Mesothelial cell of epicardium (in vitro differentiated cells): ENCODE results near the gene RCAN1. TPM values are rescaled to one million over a fixed set of nuclear protein-coding genes. Genes with fewer than 3 reads are reported as not detected.

Source experiments
- DNase-seq, 2 experiments: peaks; one replicate each; pipeline ENCODE4 v3.0.0; 2021; ENCODE audit warnings: low spot score in 2 of 2; ENCODE audit not compliant: unreplicated experiment in 2 of 2
- H3K27ac Mint-ChIP-seq: 2 replicates; pipeline ENCODE4 v1.8.0; 2021; ENCODE audit warnings: mixed read lengths
- H3K27me3 Mint-ChIP-seq: 2 replicates; pipeline ENCODE4 v1.8.0; 2021; ENCODE audit warnings: low read depth, mixed read lengths
- H3K36me3 Mint-ChIP-seq: 2 replicates; pipeline ENCODE4 v1.8.0; 2021; ENCODE audit warnings: mixed read lengths
- H3K4me1 Mint-ChIP-seq: 2 replicates; pipeline ENCODE4 v1.8.0; 2021; ENCODE audit warnings: mixed read lengths
- H3K4me3 Mint-ChIP-seq: 2 replicates; pipeline ENCODE4 v1.8.0; 2021; ENCODE audit warnings: mild to moderate bottlenecking, moderate library complexity, mixed read lengths
- H3K9me3 Mint-ChIP-seq: 2 replicates; pipeline ENCODE4 v1.8.0; 2021; ENCODE audit warnings: mixed read lengths
- total RNA-seq: library from RNA; stranded (reverse); gene quantifications from 3 replicates; pipeline ENCODE4 v1.2.1, GENCODE V29; 2021
- TF ChIP-seq, protein P1 (sequence below): fragments of 200-600 bp; sonication (generic); IDR thresholded peaks from one replicate; pipeline ENCODE4 v1.5.0; 2021; ENCODE audit warnings: antibody characterized with exemption; ENCODE audit not compliant: unreplicated experiment

Gene RCAN1
- total RNA-seq, 1 donor from 2014 or later, result 14.8 TPM

DNA sequence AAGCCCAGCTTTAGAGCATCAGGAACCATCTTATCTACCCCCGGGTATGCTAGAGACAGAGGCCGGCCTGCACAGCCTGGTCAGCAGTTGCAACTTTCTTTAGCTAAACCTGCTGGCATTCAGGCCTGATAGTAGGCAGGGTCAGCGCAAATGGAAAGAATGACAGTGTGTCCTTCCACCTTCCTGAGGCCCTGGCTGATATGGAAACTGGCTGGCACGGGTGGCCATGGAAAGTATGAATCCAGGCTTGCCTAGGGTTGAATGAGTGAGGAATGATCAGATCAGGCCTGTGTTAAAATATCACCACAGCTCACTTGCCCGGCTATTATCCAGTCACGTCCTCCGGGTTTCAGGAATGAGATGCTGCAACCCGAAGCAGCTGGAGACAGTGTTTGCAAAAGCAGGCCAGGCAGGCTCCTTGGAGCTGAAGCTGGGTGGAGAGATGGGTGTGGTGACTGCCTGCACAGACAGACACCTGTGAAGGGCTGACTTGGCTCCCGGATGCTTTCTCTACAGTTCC, 34.7 kb downstream of the RCAN1 start:
- TF ChIP-seq, protein P1, sequence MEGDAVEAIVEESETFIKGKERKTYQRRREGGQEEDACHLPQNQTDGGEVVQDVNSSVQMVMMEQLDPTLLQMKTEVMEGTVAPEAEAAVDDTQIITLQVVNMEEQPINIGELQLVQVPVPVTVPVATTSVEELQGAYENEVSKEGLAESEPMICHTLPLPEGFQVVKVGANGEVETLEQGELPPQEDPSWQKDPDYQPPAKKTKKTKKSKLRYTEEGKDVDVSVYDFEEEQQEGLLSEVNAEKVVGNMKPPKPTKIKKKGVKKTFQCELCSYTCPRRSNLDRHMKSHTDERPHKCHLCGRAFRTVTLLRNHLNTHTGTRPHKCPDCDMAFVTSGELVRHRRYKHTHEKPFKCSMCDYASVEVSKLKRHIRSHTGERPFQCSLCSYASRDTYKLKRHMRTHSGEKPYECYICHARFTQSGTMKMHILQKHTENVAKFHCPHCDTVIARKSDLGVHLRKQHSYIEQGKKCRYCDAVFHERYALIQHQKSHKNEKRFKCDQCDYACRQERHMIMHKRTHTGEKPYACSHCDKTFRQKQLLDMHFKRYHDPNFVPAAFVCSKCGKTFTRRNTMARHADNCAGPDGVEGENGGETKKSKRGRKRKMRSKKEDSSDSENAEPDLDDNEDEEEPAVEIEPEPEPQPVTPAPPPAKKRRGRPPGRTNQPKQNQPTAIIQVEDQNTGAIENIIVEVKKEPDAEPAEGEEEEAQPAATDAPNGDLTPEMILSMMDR, result no peak
- H3K4me1 Mint-ChIP-seq, result peaks cover 11% of the 10 kb centered on the region
- no peak overlapping the region for H3K27ac Mint-ChIP-seq
- no peaks in the 10 kb centered on the region for H3K36me3 Mint-ChIP-seq
- no peak overlapping the region for H3K4me3 Mint-ChIP-seq
- peak in 1 of 2 experiments; percentile 13 for DNase-seq
- H3K27me3 Mint-ChIP-seq, result no peaks in the 10 kb centered on the region
- no peaks in the 10 kb centered on the region for H3K9me3 Mint-ChIP-seq

GRCh38 chr21:34579411-34579810, 35.5 kb downstream of the RCAN1 start:
- H3K27me3 Mint-ChIP-seq, result no peaks in the 10 kb centered on the region
- no peaks in the 10 kb centered on the region for H3K36me3 Mint-ChIP-seq
- no peak overlapping the region for H3K4me3 Mint-ChIP-seq
- no peak overlapping the region for H3K27ac Mint-ChIP-seq
- TF ChIP-seq, protein P1, result no peak
- H3K9me3 Mint-ChIP-seq, result no peaks in the 10 kb centered on the region
- H3K4me1 Mint-ChIP-seq, result peaks cover 11% of the 10 kb centered on the region
- no peak for DNase-seq

DNA sequence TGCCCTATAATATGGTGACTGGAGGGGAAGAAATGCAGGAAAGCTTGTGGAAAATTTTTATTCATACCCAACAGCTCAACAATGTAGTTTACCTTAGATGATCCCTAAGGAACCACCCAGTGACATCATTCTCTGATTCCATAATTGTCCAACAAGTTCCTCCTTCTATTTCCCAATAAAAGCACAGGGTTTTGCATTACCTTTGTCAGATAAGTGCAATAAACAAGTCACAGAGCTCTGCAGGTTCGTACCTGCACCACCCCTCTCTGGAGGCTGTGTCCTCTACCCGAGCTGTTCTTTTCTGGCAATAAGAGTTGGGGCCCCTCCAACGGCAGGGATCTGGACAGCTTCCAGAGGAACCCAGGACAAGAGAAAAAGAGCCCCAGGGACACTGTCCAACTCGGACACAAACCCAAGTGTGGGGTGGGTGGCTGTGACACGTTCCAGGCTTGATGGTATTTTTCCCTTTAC, 38.8 kb downstream of the RCAN1 start:
- Mint-ChIP-seq H3K27ac (no peak overlapping the region), H3K4me1 (peaks cover 5% of the 10 kb centered on the region), H3K9me3 (no peaks in the 10 kb centered on the region), H3K4me3 (no peak overlapping the region), H3K36me3 (no peaks in the 10 kb centered on the region), H3K27me3 (no peaks in the 10 kb centered on the region)
- DNase-seq, result peak in 1 of 2 experiments; percentile 31
- TF ChIP-seq, protein P1, result no peak

DNA sequence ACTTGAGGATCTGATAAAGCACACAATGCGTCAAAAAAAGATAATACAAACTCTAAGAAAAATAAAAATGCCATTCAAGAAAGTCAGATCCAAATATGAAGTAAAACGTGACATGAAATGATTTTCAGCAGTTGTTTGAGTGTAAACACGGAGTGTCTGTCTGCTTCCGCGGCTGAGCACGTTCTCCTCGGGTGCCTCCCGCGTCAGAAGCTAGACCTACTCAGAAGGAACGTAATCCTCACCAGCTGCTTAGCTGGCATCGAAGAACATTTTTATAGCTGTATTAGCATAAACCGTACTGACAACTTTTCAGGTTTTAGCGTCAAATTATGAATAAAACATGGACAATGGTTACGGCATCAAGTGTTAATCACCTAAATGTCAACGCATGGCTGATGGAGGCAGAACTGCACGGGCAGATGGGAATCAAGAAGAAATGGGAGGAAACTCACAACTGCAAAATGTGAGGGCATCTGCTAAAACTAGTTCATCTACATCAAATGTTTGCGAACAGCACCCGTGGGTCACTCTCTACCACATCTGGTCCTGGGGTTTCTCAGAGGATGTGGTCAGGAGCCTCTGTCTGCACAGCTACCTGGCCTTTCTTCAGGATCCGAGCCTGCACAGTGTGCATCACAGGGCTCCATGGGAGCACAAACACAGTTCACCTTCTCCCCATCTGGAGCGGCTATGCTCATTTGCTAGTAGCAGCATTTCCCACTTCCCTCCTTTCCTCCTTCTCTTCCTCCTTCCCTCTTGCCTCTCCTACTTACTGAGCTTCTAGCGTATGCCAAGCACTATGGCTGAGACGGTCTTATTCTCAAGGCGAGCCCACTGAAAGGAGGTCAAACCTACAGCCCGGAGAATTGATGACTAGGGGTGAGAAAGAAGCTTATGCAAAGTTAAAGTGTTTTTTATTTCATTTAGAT, 40.0 kb downstream of the RCAN1 start:
- Mint-ChIP-seq H3K4me1 (peaks cover 5% of the 10 kb centered on the region), H3K9me3 (no peaks in the 10 kb centered on the region), H3K36me3 (no peaks in the 10 kb centered on the region), H3K27me3 (no peaks in the 10 kb centered on the region), H3K27ac (no peak overlapping the region), H3K4me3 (no peak overlapping the region)
- no peak for DNase-seq
- TF ChIP-seq, protein P1, result no peak

GRCh38 chr21:34571994-34572393, 42.9 kb downstream of the RCAN1 start:
- no peak for DNase-seq
- H3K4me1 Mint-ChIP-seq, result peaks cover 5% of the 10 kb centered on the region
- no peaks in the 10 kb centered on the region for H3K27me3 Mint-ChIP-seq
- TF ChIP-seq, protein P1, result no peak
- no peaks in the 10 kb centered on the region for H3K9me3 Mint-ChIP-seq
- no peaks in the 10 kb centered on the region for H3K36me3 Mint-ChIP-seq
- H3K27ac Mint-ChIP-seq, result no peak overlapping the region
- no peak overlapping the region for H3K4me3 Mint-ChIP-seq
